Measurements from ENCODE around the gene ALG11. TPM values are rescaled to one million over a fixed set of nuclear protein-coding genes. Genes with fewer than 3 reads are reported as not detected.
"Not testable (repeated sequence)": the region's sequence is repeated elsewhere in the genome, so short reads cannot be mapped to it uniquely, and the experiment has no call there.

ALG11 gene
- total and polyA plus RNA-seq, 12 donors: 6.8 to 35.4 (median 29.0) TPM

DNA sequence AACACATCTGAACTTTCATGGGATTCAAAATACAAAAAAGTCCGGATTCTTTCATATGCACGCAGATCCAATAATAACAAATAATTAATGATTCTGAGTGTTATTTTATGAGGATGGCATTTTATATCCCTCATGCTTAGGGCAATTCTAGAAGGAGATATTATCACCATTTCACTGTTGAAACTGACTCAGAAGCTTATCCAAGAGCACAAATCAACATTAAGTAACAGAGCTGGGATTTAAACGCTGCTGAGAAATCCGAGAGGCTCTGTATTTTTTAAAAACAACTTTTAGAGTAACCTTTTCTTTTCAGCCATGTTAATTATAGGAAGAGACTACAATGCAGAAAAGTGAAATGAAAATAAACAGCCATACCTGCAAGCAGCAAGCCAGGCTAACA lies 31.3 kb upstream of the ALG11 start:
- H3K4me1 ChIP-seq (replicated peaks in 1 of 2): no peaks in the 10 kb centered on the region
- TF ChIP-seq, protein P1, sequence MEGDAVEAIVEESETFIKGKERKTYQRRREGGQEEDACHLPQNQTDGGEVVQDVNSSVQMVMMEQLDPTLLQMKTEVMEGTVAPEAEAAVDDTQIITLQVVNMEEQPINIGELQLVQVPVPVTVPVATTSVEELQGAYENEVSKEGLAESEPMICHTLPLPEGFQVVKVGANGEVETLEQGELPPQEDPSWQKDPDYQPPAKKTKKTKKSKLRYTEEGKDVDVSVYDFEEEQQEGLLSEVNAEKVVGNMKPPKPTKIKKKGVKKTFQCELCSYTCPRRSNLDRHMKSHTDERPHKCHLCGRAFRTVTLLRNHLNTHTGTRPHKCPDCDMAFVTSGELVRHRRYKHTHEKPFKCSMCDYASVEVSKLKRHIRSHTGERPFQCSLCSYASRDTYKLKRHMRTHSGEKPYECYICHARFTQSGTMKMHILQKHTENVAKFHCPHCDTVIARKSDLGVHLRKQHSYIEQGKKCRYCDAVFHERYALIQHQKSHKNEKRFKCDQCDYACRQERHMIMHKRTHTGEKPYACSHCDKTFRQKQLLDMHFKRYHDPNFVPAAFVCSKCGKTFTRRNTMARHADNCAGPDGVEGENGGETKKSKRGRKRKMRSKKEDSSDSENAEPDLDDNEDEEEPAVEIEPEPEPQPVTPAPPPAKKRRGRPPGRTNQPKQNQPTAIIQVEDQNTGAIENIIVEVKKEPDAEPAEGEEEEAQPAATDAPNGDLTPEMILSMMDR (IDR thresholded peaks at IDR 0.05): no peak
- TF ChIP-seq POLR2A (IDR thresholded peaks at IDR 0.05): no peak
- no peaks in the 10 kb centered on the region for H3K36me3 ChIP-seq (replicated peaks in 1 of 2)
- no peaks in the 10 kb centered on the region for H3K27me3 ChIP-seq
- 61 to 70% (median 64%) methylated on average over 4 of the region's 4 CpGs for WGBS, 4 donors
- intact Hi-C loops (cut with DNase I): no loop called here
- no peaks in the 10 kb centered on the region for H3K9me3 ChIP-seq (replicated peaks in 1 of 3)
- no peak overlapping the region for H3K27ac ChIP-seq
- H3K4me3 ChIP-seq: no peak overlapping the region
- DNase-seq: no peak

DNA sequence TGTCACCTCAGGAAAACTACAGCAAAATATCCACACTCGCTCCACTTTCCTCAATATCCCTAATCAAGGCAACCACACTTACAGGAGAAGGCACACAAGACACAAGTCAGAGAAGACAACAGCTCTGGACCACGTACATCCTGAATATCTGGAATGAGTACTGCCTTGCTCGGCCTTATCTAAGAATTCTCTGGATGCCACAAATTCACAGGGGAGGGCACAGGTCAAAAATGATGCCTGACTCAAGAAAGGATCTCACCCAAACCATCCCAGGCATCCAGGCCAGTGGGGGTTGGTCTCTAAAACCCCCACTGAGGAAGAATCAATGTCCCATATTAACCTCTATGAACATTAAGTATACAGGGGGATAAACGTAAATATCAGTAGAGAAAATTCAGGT lies 30.8 kb upstream of the ALG11 start:
- H3K36me3 ChIP-seq (replicated peaks in 1 of 2): no peaks in the 10 kb centered on the region
- no peaks in the 10 kb centered on the region for H3K27me3 ChIP-seq
- no peak overlapping the region for H3K27ac ChIP-seq
- no peaks in the 10 kb centered on the region for H3K9me3 ChIP-seq (replicated peaks in 1 of 3)
- no peak overlapping the region for H3K4me3 ChIP-seq
- TF ChIP-seq POLR2A (IDR thresholded peaks at IDR 0.05): no peak
- TF ChIP-seq, protein P1 (IDR thresholded peaks at IDR 0.05): no peak
- no peak for DNase-seq
- WGBS, 4 donors: 75 to 84% (median 80%) methylated on average over 4 of the region's 4 CpGs
- no peaks in the 10 kb centered on the region for H3K4me1 ChIP-seq (replicated peaks in 1 of 2)
- intact Hi-C loops (cut with DNase I): no loop called here

DNA sequence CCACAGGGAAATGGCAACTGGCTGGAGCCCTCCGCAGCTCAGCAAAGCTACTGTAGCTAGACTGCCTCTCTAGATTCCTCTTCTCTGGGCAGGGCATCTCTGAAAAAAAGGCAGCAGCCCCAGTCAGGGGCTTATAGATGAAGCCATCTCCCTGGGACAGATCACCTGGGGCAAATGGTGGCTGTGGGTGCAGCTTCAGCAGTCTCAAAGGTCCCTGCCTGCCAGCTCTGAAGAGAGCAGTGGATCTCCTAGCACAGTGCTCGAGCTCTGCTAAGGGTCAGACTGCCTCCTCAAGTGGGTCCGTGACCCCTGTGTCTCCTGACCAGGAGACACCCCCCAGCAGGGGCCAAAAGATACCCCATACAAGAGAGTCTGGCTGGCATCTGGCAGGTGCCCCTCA lies 28.9 kb upstream of the ALG11 start:
- H3K4me3 ChIP-seq; H3K27me3 ChIP-seq; H3K9me3 ChIP-seq (replicated peaks in 1 of 3); DNase-seq; intact Hi-C loops (cut with DNase I); H3K27ac ChIP-seq; H3K4me1 ChIP-seq (replicated peaks in 1 of 2); H3K36me3 ChIP-seq (replicated peaks in 1 of 2): not testable (repeated sequence)
- 83 to 93% (median 91%) methylated on average over 2 to 3 of the region's 3 CpGs for WGBS, 4 donors

- H3K27me3 ChIP-seq; H3K4me3 ChIP-seq; H3K4me1 ChIP-seq (replicated peaks in 1 of 2); H3K36me3 ChIP-seq (replicated peaks in 1 of 2); intact Hi-C loops (cut with DNase I); H3K27ac ChIP-seq; H3K9me3 ChIP-seq (replicated peaks in 1 of 3); DNase-seq: not testable (repeated sequence)
- WGBS, 4 donors: 74 to 89% (median 81%) methylated on average over 4 of the region's 4 CpGs
These were observed 27.3 kb upstream of the ALG11 start for GRCh38 chr13:51984904-51985303.

GRCh38 chr13:51988988-51989618 lies 23.1 kb upstream of the ALG11 start:
- H3K9me3 ChIP-seq (replicated peaks in 1 of 3): no peaks in the 10 kb centered on the region
- H3K4me1 ChIP-seq (replicated peaks in 1 of 2): no peaks in the 10 kb centered on the region
- no peaks in the 10 kb centered on the region for H3K36me3 ChIP-seq (replicated peaks in 1 of 2)
- no peak for DNase-seq
- intact Hi-C loops (cut with DNase I): no loop called here
- no peak for TF ChIP-seq POLR2A (IDR thresholded peaks at IDR 0.05)
- TF ChIP-seq, protein P1 (IDR thresholded peaks at IDR 0.05): no peak
- H3K27me3 ChIP-seq: no peaks in the 10 kb centered on the region
- WGBS, 4 donors: 75 to 82% (median 79%) methylated on average over 3 of the region's 3 CpGs
- H3K4me3 ChIP-seq: no peak overlapping the region
- H3K27ac ChIP-seq: no peak overlapping the region

Data from adrenal gland (tissue), 12 donors.